Cerebellar nuclear complex (tissue), 1 donor: ENCODE measurements around the gene KCNQ5.

ENCODE experiments used
- DNase-seq, 2 experiments: peaks; one replicate each; lab custom pipeline; 2025; lab: John Stamatoyannopoulos, UW

Gene KCNQ5

DNA sequence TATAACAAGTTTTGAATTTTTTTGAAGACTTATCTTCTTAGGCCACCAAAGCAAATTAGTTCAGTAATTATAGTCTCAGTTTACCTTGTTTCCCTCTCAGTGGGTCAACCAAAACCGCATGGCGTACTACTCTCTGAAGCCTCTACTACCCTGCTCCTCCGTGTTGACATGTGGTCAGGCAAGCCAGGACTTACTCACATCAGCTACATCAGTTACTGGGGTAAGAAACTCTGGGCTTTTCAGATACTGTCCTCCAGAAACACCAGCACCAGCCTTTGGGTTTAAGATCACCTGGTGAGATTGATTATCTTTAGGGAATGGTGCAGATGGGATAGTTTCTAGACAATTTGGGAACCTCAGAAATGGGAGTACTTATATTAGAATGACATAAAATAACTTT lies 55.1 kb downstream of the KCNQ5 start:
- no peak for DNase-seq

DNA sequence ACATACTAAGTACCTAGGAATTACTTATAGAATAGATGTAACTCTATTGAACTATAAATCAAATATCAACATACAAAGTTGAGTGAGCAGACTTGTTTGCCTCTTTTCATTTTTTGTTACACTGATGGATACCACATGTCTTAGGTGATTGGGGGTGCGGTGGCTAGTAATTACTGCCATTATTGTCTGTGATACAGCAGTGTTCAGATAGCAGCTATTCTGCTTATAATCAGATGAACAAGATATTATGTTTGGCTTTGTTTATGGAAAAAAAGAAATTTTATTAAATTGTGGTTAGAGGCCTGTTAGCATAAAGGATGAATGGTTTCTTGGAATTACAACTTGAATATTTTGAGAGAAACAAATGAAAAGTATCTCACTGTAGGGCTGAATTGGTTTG lies 55.9 kb downstream of the KCNQ5 start:
- DNase-seq: no peak

DNA sequence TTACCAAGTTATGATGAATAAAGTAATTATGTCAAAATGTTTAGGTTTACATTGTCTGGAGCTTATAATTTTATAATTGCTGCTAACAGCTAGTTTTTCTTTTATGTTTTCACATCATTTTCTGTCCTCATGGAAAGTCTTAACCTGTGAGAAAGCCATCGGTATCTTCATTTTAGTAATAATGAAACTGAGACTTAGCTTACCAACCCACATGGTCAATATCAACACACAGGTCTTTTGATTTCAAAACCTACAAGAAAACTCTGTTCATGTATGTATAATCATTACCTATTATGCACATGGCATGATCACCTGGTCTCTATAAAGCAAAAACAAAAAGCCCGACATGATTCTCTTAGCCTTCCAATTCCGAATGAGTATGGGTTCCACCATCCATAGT lies 61.9 kb downstream of the KCNQ5 start:
- no peak for DNase-seq

DNA sequence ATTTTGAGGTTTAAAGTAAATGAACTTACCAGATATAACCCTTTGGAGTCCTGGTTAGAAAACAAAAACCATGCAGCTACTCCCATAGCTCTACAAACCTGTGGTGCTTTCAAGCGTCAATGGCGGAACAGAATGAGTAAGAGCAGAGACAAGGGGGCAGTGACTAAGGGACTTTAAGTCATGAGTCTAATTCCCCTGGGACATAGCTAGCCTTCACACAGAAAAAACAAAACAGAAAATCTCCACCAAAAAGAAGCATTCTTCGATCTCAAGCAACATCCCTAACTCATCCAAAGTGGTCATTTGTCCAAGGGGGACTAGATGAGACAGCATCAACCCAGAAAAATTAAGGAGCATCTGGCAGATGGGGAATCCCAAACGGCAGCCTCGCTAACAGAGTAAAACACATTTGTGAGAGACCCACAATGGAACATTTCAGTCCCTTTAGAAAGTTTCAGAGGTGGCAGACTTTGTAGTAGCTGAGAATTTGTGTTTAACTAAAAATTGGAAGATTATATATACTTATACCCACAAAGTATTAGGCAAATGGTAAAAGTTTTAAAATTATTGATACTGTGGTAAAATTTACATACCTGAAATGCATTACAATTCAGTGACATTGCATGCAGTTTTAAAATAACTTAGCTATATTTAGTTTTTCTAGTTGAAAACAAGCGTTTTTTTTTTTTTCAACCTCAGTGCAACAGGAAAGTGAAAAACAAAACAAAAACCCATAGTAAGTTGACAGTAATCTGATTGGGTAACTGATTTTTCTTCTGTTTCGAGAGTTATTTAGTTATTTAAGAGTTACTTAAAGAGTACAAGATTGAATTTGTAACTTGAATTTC lies 67.5 kb downstream of the KCNQ5 start:
- no peak for DNase-seq

DNA sequence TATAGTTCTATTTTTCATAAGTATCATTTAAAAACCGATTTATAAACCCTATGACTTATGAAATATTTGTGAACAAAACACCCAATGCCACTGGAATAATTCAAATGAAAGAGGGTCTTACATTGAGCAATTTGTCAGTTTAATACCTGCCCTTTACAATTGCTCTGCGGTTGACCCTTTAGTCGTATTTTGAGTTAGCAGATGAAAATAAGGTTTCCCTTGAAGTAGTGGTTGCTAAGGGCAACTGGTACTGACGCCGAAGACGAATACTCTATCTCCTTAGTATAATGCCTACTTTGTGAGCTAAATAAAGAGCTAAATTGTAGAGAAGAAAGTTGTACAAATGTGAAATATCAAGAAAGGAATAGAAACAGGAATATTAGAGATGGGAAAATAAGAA lies 69.4 kb downstream of the KCNQ5 start:
- no peak for DNase-seq

DNA sequence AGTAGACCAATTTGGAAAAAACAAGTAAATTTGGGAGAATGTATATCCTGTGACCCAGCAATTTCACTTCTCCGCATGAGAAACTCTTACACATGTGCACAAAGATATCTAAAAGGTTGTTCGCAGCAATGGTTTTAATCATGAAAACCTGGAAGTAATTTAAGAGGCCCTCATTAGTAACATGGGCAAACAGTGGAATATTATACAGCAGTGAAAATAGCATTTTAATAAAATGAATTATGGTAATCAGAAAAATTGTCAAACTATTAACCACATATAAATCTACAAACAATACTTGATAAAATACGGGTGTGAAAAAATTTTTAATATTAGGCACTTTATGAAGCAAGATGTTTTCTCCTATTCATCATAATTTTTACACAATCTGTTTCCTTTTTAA lies 74.2 kb downstream of the KCNQ5 start:
- DNase-seq: no peak

DNA sequence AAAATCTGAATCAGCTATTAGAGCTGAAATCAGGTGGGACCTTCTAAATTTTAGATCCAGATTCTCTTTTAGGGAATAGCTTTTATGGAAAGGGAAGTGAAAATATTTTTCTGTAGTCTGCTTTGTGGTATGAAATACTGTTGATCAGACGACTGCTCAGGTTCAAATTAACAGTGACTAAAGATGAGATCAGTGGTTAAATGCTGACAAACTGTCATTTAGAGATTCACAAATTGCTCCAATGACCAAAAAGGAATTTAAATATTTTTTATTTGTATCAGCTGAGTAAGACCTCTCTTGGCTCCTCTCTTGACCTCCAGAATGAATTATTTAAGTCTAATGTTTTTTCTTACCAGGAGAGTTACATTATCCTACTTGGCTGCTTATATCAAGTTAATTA lies 77.3 kb downstream of the KCNQ5 start:
- no peak for DNase-seq

DNA sequence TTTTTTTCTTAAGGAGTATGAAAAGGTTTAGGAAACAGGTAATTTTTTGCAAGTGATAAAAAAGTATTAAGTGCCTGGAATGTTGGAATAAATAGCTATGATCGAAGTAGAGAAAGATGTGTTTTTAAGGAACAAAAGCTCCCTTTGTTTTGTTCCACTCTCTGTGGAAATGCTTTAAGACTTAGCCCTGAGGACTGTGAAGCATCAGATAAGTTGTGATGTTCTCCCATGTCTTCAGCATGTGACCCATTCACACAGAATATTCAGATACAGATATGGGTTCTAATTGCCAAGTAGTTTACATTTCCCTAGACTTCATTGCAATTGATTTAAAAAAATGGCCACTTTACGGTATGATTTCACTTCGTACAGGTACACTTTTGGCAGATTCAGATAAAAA lies 80.6 kb downstream of the KCNQ5 start:
- DNase-seq: no peak

DNA sequence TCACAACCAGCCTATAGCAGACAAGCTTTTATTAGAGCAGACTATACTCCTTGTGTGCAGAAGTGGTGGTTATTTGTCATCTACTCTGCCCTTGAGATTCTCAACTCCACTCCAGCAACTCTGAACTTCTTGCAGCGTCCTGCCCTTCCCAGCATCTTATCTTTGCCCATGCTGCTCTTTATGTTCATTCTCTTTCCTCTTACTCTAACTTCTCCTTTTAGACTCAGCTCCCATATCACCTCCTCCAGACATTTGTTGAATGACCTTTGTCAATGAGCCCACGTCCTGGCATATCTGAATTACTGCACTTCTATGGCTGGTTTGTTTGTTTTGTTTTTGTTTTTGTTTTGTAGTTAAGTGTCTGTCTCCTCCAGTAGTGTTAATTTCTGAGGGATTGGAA lies 81.2 kb downstream of the KCNQ5 start:
- DNase-seq: no peak

DNA sequence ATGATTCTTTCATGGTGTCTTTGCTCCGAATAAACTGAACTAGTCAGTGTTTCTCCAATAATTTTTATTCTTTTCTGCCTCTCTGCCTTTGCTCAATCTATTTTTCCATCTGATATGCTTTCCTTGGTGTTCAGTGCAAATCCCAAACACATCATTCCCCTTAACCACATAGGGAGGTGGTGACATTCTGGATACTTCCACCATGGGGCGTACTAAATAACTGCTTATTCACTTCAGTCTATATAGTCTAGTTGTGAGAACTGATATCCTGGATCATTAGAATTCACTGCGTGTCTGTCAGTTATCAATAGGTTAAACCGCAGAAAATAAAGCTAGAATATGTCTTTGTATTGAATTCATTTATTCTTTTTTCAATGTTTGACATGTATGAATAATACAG lies 83.1 kb downstream of the KCNQ5 start:
- DNase-seq: no peak

DNA sequence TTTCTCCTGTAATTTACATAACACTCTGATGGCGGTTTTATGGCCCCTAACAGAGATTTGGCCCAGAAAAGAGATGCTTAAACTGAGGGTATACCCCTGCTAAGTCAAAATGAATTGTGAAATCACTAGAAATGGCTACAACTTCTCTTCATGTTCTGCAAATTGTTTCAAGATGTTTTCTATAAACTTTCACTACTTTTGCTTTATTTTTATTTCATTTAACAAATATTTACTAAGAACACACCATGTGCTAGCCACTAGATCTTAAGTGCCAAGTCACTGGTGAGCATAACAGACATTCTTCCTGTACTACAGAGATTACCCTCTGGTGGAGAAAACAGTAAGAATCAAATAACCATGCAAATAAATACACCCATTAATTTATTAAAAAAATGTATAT lies 87.6 kb downstream of the KCNQ5 start:
- no peak for DNase-seq

DNA sequence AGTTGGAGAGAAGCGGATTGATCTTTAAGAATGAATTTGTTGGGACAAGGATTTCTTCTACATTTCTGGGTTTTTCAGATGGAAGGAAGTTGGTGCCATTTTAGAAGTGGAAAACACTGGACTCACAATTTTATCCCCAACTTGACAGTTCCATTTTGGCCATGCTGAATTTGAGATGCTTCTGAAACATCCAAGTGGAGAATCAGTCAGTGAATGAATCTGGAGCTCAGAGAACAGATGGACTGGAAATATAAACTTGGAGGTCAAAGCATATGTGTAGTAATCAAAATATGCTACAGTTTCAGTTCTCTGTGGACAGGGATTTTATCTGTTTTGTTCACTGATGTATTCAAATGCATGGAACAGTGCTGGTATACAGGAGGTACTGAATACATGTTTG lies 89.9 kb downstream of the KCNQ5 start:
- no peak for DNase-seq

DNA sequence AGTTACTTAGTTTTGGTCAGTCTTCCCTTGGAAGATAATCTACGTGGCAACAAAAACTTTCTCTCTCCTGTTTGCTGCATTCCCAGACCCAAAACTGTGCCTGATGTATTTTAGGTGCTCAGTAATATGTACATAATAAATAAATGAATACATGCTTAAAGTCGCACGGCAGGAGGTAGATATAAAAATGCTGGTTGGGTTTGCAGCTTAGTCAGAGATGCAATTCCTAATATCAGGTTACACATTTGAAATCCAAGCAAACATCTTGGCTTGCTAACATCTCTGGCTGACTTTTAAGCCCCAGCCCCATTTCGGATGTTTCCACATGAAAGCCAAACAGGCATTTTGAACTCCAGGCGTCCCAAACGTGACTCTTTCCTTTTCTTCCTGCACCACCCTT lies 91.0 kb downstream of the KCNQ5 start:
- no peak for DNase-seq

DNA sequence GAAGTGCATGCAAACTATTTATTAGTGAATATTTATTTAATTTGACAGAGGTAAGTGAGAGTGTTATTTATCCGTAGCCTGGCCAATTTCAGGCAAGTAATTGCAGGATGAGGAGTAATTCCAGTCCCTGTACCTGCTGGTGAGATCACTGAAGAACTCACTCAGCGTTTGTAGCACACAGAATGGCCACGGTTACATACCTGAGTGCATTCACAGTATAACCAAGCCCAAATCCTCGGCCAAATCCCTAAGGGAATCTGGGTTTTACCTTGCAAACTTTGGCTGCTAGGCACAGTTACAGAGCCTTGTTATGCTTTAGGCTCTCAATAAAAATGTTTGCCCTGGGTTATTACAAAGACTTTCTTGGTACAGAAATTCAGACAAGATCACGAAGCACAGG lies 93.3 kb downstream of the KCNQ5 start:
- DNase-seq: no peak

DNA sequence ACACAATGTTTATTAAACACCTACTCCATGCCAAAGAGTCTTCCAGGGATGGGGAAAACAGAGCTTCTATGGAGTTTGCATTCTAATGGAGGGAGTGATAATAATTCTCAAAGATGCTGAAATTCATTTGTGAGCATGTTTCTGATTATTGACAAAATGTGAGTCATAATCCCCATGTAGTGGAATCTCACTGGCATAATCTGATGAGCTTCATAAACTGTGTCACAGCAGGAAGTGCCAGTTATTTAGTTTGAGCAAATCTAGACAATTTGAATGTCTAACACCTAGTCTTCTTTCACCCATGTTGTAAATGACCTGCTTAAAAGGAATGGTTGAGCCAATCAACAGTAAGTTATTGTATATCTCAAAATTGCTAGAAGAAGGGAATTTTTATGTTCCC lies 95.1 kb downstream of the KCNQ5 start:
- DNase-seq: no peak

DNA sequence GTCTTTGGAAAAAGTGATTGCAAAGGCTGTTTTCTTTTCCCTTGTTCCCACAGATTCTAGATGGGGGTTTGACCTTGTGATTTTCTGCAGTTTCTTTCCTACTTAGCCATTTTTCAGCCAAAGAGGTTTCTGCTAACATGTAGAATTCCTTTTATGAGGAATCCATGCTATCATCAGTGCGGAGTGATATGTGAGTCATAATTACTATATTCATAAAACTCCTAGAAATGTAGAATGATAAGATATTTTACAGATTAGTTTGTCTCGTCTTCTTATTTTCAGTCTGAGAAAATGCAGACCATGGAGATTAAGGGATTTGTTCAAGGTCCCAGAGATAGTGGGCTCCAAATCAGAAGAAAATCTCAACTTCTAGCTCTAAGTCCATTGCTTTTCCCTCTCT lies 98.6 kb downstream of the KCNQ5 start:
- DNase-seq: no peak

DNA sequence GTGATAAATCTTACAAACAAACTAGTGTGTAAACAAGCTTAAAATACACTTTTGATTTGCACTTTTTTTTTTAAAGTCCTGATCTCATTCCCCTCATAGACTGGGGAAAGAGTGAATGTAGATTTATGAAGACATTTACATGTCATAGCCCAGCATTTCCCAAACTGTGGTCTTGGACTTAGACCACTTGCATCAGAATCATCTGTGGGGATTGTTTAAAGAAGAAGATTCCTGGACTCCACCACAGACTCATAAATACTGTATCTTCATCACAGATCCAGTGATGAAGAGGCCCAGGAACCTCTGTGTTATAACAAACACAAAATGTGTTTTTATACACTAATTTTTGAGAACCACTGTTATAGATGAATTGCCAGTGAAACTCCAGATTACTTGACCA lies 99.5 kb downstream of the KCNQ5 start:
- no peak for DNase-seq

DNA sequence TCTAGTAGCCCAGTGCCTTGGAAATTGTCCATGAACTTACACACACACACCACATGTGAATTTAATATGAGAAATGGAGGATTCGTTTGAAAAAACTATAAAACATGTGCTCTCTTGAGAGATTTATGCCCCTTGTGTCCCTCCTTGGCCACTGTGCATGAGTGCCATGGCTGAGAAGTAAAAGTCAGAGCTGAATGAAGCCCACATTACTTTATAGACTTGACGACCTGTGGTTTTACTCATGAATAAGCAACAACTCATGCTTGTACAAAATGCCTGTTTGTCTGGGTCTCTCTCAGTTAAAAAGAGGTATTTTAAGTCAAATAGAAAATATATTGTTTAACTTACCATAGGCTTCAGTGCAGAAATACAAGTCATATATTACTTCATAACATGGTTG lies 102.7 kb downstream of the KCNQ5 start:
- no peak for DNase-seq

DNA sequence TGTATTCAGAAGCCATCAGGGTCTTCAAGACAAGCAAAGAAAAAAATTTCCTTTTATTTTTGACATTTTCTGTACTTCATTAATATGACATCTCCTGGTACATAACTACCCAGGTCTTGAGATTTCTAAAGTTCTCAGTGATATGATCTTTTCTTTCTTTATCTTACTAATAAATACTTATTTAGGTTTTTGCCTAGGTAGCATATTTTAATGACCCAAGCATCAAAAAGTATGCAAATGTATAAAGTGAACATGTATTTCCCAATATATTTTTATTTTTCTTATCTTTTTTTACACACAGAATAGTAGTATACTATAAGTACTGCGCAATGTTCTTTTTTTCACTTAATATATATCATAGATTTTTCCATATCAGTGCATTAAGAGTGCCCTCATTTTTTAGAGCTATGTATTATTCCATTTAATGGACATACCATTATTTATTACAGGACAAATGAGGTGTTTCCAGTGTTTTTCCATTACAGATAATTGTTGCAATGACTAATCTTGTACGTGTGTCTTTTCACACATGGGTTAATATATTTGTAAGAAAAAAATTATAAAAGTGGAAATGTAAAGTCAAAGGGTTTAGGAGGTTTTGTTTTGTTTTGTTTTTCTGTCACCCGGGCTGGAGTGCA lies 107.0 kb downstream of the KCNQ5 start:
- no peak for DNase-seq

DNA sequence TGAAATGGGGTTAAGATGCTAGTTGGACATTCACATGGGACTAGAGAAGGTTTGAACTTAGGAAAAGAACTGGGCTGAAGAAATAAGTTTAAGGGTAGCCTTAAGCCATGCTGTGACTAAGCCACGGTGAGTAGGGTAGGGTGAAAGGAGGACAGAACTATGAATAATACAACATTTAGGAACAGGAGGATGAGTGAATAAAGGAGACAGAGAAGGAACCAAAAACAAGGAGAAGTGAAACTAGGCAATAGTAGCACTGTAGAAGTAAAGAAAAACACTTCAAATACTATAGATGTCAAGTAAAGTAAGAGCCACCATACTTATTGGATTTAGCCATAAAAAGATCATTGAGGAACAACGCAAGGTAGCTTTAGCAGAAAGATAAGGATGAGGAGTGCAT lies 111.2 kb downstream of the KCNQ5 start:
- DNase-seq: no peak

DNA sequence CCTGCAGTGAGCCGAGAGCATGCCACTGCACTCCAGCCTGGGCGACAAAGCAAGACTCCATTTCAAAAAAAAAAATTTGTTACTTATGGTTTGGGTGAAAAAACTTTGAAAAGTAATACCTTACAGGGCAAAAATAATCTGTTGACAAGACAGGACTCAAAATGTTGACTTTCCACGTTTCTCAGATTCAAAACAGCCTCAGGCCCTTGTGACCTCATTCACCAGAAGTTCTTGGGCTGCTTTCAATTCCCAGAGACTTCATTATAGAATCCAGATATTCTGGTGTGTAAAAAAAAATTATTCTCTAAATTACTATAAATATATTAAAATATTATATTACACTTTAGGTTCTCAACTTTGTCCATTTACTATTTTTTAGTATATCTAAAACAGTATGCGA lies 116.2 kb downstream of the KCNQ5 start:
- DNase-seq: no peak

DNA sequence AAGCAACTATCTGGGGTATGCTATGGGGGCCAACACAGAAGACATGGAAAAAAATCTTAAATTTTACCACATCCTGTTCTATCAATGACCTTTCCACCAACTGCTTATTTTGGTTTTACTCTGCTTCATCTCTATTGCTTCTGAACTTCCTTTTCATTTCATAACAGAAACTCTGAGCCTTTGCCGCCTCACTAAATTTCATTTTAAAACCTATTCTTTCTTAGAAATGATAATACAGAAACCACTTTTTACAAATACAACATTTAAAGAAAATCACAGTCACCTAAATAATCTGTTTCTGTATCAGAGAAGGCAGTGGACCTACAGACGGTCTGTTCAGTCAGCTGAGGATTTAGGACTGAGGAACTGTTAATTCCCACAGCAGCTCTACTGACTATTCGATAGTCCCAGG lies 117.5 kb downstream of the KCNQ5 start:
- DNase-seq: no peak

DNA sequence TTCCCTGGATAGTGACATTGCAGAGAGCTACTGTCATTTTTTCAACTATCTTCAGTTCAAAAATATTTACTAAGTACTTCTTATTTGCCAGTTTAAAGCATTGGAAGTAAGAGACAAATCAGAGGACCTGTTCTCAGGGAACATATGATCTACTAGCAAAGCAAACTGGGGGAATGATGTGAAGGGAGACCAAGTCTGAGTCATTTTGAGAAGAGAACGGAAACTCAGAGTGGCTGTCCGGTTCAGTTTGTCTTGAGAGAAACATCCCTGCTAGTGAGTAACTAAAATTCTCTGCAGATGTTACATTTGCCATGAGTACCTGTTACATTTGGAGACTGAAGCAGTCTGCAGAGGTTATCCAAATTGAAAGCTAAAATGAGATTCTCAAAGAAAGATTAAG lies 118.3 kb downstream of the KCNQ5 start:
- no peak for DNase-seq

DNA sequence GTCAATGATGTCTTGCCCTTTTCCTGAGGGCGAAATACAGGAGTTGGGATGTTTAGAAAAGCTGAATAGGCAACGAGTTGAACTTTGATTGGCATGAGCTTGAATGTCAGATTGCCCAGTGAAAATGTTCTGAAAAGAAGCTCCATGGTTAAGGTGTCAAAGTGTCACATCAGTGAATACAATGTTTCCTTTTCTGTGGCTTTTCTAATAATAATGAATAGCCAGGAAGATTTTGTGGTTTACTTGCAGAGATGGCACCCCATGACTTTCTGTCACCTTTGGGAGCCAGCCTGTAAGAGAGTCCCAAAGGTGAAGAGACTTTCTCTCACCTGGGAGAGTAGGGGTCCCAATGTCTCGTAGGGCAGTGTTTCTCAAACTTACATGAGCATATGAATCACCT lies 119.2 kb downstream of the KCNQ5 start:
- no peak for DNase-seq
